Effector memory CD8-positive, alpha-beta T cell (primary cell): ENCODE data around the gene IRAK1.

ENCODE experiments used
- ATAC-seq: fragments of 150-1000 bp; cut with Tn5 transposase; replicated peaks from 2 replicates; pipeline ENCODE4 v1.10.0; 2021; ENCODE audit warnings: mild to moderate bottlenecking, moderate library complexity
- DNase-seq, 3 experiments: peaks; one replicate each; pipeline ENCODE4 v3.0.0; 2021
- H3K27ac Mint-ChIP-seq, 2 donors: one replicate each; pipeline ENCODE4 v1.8.0; 2022; ENCODE audit warnings: mild to moderate bottlenecking in 2 of 2, mixed read lengths in 2 of 2, moderate library complexity in 2 of 2
- H3K27me3 Mint-ChIP-seq, 2 donors: one replicate each; pipeline ENCODE4 v1.8.0; 2022; ENCODE audit warnings: mixed read lengths in 2 of 2
- H3K36me3 Mint-ChIP-seq: one replicate; pipeline ENCODE4 v1.8.0; 2022; ENCODE audit warnings: mild to moderate bottlenecking, moderate library complexity, mixed read lengths; ENCODE audit not compliant: insufficient read depth
- H3K4me1 Mint-ChIP-seq, 2 donors: one replicate each; pipeline ENCODE4 v1.8.0; 2022; ENCODE audit warnings: low read depth in 2 of 2, mixed read lengths in 2 of 2
- H3K4me3 Mint-ChIP-seq, 2 donors: one replicate each; pipeline ENCODE4 v1.8.0; 2022; ENCODE audit warnings: mild to moderate bottlenecking in 2 of 2, mixed read lengths in 2 of 2, moderate library complexity in 2 of 2
- H3K9me3 Mint-ChIP-seq, 2 donors: one replicate each; pipeline ENCODE4 v1.8.0; 2022; ENCODE audit warnings: mixed read lengths in 2 of 2

Gene IRAK1

GRCh38 chrX:153973127-153974002 is 46.3 kb downstream of the IRAK1 start:
- Mint-ChIP-seq H3K4me1 (peaks cover 12 to 13% of the 10 kb centered on the region in 2 donors), H3K27me3 (no peaks in the 10 kb centered on the region), H3K36me3 (peaks cover 25% of the 10 kb centered on the region), H3K9me3 (no peaks in the 10 kb centered on the region), H3K4me3 (peak overlapping the region; percentile 80 to 82), H3K27ac (peak overlapping the region; percentile 88 to 99)
- DNase-seq, result no peak
- no peak for ATAC-seq

GRCh38 chrX:153972368-153973126 is 47.2 kb downstream of the IRAK1 start, which contains the start of gene TMEM187:
TSS of gene TMEM187 (plus strand) at chrX:153972754. CDS start at chrX:153982063, 9,309 bp downstream.
- Mint-ChIP-seq H3K27me3 (no peaks in the 10 kb centered on the region), H3K27ac (peak within 1 kb of the TSS; percentile 96 to 99), H3K4me1 (peaks cover 19 to 21% of the 10 kb centered on the region in 2 donors), H3K9me3 (no peaks in the 10 kb centered on the region), H3K36me3 (peaks cover 28% of the 10 kb centered on the region), H3K4me3 (peak within 1 kb of the TSS; percentile 94 to 96)
- DNase-seq, result peak; percentile 79 to 84 (median 81)
- ATAC-seq, result peak; percentile 52

GRCh38 chrX:153971450-153972367 is 48.0 kb downstream of the IRAK1 start, which contains the start of gene HCFC1:
TSS of gene HCFC1 (minus strand) at chrX:153971818. CDS start at chrX:153970840, 978 bp downstream.
- Mint-ChIP-seq H3K4me3 (peak within 1 kb of the TSS; percentile 94 to 96), H3K27me3 (no peaks in the 10 kb centered on the region), H3K9me3 (no peaks in the 10 kb centered on the region), H3K27ac (peak within 1 kb of the TSS; percentile 96 to 99), H3K4me1 (peaks cover 27 to 29% of the 10 kb centered on the region in 2 donors), H3K36me3 (peaks cover 32% of the 10 kb centered on the region)
- peak; percentile 43 for ATAC-seq
- peak; percentile 83 to 86 (median 84) for DNase-seq

- H3K27ac Mint-ChIP-seq, result peak overlapping the region; percentile 96 to 99
- ATAC-seq (peak; percentile 46), DNase-seq (peak; percentile 77 to 81 (median 80))
- H3K36me3 Mint-ChIP-seq, result peaks cover 35% of the 10 kb centered on the region
- no peaks in the 10 kb centered on the region for H3K27me3 Mint-ChIP-seq
- peak overlapping the region; percentile 94 to 96 for H3K4me3 Mint-ChIP-seq
- H3K9me3 Mint-ChIP-seq, result no peaks in the 10 kb centered on the region
- peaks cover 27 to 33% of the 10 kb centered on the region in 2 donors for H3K4me1 Mint-ChIP-seq
Measured at GRCh38 chrX:153971124-153971449, 48.6 kb downstream of the IRAK1 start.

GRCh38 chrX:153970357-153971123 is 49.2 kb downstream of the IRAK1 start:
- no peaks in the 10 kb centered on the region for H3K9me3 Mint-ChIP-seq
- H3K27me3 Mint-ChIP-seq, result no peaks in the 10 kb centered on the region
- DNase-seq (no peak), ATAC-seq (peak; percentile 12)
- peak overlapping the region; percentile 94 to 96 for H3K4me3 Mint-ChIP-seq
- H3K36me3 Mint-ChIP-seq, result peaks cover 36% of the 10 kb centered on the region
- peak overlapping the region; percentile 96 to 99 for H3K27ac Mint-ChIP-seq
- H3K4me1 Mint-ChIP-seq, result peaks cover 27 to 36% of the 10 kb centered on the region in 2 donors

- H3K27me3 Mint-ChIP-seq, result no peaks in the 10 kb centered on the region
Measured at GRCh38 chrX:153969904-153970356, 49.8 kb downstream of the IRAK1 start.

GRCh38 chrX:153969125-153969903 is 50.4 kb downstream of the IRAK1 start:
- DNase-seq (no peak), ATAC-seq (no peak)
- Mint-ChIP-seq H3K4me3 (peak overlapping the region; percentile 94 to 96), H3K36me3 (peaks cover 34% of the 10 kb centered on the region), H3K27ac (peak overlapping the region; percentile 88 to 99), H3K27me3 (no peaks in the 10 kb centered on the region), H3K4me1 (peaks cover 24 to 39% of the 10 kb centered on the region in 2 donors), H3K9me3 (no peaks in the 10 kb centered on the region)

More at GRCh38 chrX:153969904-153970356, 49.8 kb downstream of the IRAK1 start:
- peak overlapping the region; percentile 94 to 96 for H3K4me3 Mint-ChIP-seq
- H3K4me1 Mint-ChIP-seq, result peaks cover 27 to 41% of the 10 kb centered on the region in 2 donors
- DNase-seq (no peak), ATAC-seq (no peak)
- H3K36me3 Mint-ChIP-seq, result peaks cover 36% of the 10 kb centered on the region
- H3K27ac Mint-ChIP-seq, result peak overlapping the region; percentile 88 to 99
- H3K9me3 Mint-ChIP-seq, result no peaks in the 10 kb centered on the region

- ATAC-seq (no peak), DNase-seq (peak in 1 of 3 experiments; percentile 18)
- Mint-ChIP-seq H3K9me3 (no peaks in the 10 kb centered on the region), H3K4me1 (peaks cover 20 to 36% of the 10 kb centered on the region in 2 donors), H3K27ac (peak overlapping the region; percentile 88 to 99), H3K27me3 (no peaks in the 10 kb centered on the region), H3K36me3 (peaks cover 32% of the 10 kb centered on the region), H3K4me3 (peak overlapping the region; percentile 94 to 96)
Measured at GRCh38 chrX:153968754-153969124, 51.0 kb downstream of the IRAK1 start.

GRCh38 chrX:153968255-153968654 is 51.4 kb downstream of the IRAK1 start:
- peaks cover 20 to 36% of the 10 kb centered on the region in 2 donors for H3K4me1 Mint-ChIP-seq
- no peaks in the 10 kb centered on the region for H3K27me3 Mint-ChIP-seq
- no peaks in the 10 kb centered on the region for H3K9me3 Mint-ChIP-seq
- peaks cover 32% of the 10 kb centered on the region for H3K36me3 Mint-ChIP-seq
- DNase-seq, result no peak
- ATAC-seq, result no peak
- H3K27ac Mint-ChIP-seq, result peak overlapping the region; percentile 88 to 99
- H3K4me3 Mint-ChIP-seq, result peak overlapping the region; percentile 94 to 96

- Mint-ChIP-seq H3K27ac (peak overlapping the region; percentile 88 to 99), H3K4me1 (peaks cover 20 to 36% of the 10 kb centered on the region in 2 donors), H3K9me3 (no peaks in the 10 kb centered on the region), H3K4me3 (peak overlapping the region; percentile 94 to 96), H3K27me3 (no peaks in the 10 kb centered on the region), H3K36me3 (peaks cover 34% of the 10 kb centered on the region)
- ATAC-seq (no peak), DNase-seq (no peak)
Measured at GRCh38 chrX:153967536-153968224, 52.0 kb downstream of the IRAK1 start.
